NCI-H2029 (cell line): ENCODE data around the gene SGO1.
"Not testable (repeated sequence)": the region's sequence is repeated elsewhere in the genome, so short reads cannot be mapped to it uniquely, and the experiment has no call there.

Experiments
- DNase-seq: peaks from one replicate; lab custom pipeline; 2025; lab: John Stamatoyannopoulos, UW

The SGO1 gene

DNA sequence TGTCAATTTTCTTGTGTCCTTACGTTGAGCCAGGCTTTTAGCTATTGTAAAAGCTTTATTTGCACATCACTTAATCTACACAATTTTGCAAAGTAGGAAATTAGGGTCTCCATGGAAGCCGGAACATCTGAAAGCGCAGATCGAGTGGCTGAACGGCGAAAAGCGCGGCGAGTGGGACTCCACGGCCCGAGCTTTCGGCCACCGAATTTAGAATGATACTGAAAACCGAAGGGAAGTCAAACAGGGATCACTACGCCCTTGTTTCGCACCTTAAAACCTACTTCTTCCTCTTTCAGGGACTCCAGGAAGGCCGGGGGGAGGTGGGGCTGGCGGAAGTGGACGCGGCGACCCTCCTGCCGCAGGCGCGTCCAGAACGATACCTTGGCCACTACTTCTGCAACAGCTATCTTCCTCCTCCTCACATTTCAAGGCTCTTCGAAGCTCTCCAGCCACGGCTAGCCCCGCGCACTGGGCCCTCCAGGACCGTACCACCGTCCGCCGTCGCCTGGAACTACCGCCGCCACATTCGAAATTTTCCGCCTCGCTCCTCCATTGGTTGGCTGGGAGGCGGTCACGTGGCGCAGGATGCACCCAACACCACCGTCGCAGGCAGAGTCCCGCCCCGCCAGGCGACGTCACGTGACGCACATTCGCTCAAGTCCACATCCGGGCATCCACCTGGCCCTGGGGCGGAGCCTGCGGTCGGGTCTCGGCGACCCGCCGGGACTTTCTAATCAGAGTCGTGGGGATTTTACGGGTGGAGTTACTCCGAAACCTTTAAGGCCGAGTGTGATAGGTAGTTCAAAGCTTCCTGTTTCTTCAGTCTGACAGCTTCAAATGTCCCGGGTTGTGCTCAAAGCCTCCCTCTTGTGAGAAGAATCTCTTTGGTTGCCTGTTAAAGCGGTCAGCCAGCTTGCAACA is at the start of gene SGO1:
SGO1 (minus strand) TSS at position 528 of the 921 bp plus-strand sequence. CDS start 2,179 bp downstream, outside the sequence.
- peak; percentile 98 for DNase-seq

DNA sequence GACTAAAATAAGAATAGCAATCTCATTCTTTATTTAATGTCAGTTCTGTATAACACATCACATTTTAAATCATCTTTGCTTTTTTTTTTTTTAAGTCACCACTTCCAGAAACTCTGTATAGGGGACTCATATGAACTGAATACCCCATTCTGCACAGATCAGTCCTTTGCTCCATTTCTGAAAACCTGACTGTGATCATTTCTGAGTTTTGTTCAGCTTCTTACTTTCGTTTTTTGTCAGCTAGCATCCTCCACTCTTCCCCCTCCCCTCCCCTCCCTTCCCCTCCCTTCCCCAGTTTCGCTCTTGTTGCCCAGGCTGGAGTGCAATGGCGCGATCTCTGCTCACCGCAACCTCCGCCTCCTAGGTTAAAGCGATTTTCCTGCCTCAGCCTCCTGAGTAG is 49.8 kb upstream of the SGO1 start:
- DNase-seq: no peak

GRCh38 chr3:20232906-20233780 is 47.1 kb upstream of the SGO1 start:
- no peak for DNase-seq

DNA sequence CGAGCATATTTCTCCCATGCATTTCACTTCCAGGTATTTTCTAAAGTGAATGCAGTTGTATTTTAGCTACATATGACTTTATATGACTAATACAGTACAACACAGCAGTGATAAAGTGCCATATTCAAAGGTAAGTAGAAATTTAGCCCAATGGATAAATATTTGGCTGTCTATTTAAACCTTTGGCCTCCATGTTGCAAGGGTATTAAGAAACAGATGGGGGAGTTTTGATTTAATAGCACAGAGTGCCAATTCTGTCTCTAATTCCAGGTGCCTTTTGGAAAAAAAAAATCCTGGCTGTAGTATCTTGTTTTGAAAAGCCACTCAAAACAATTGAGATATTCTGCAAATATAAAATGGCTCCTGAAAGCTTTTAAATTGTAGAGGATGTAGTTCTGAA is 44.9 kb upstream of the SGO1 start:
- no peak for DNase-seq

DNA sequence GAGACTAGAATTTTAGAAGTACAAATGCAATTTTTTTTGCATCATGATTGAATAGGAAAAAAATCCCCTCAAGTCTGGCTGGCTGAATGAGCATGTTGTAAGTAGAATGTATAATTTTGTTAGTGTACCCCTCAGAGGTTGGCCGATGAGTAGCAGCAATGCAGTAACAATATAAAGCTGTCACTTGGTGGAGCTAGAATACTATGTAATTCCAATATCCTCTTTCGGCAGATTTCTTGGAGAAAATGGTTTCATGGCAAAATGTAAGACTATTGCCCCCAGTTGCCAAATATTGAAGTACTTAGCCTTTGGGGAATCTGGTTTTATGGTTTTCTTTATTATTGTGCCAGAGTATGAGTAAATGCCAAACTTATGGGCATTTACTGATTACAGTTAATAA is 39.8 kb upstream of the SGO1 start:
- no peak for DNase-seq

GRCh38 chr3:20222274-20222673 is 36.3 kb upstream of the SGO1 start:
- no peak for DNase-seq

GRCh38 chr3:20218215-20218614 is 32.2 kb upstream of the SGO1 start:
- no peak for DNase-seq

- DNase-seq: no peak
Observed at GRCh38 chr3:20215636-20216035, 29.6 kb upstream of the SGO1 start.

- not testable (repeated sequence) for DNase-seq
Observed at GRCh38 chr3:20213491-20213890, 27.5 kb upstream of the SGO1 start.

- DNase-seq: not testable (repeated sequence)
Observed at GRCh38 chr3:20207945-20208344, 21.9 kb upstream of the SGO1 start.

- not testable (repeated sequence) for DNase-seq
Observed at GRCh38 chr3:20205898-20206297, 19.9 kb upstream of the SGO1 start.

- DNase-seq: no peak
Observed at GRCh38 chr3:20201143-20201542, 15.1 kb upstream of the SGO1 start.

- no peak for DNase-seq
Observed at GRCh38 chr3:20197775-20198174, 11.8 kb upstream of the SGO1 start.

DNA sequence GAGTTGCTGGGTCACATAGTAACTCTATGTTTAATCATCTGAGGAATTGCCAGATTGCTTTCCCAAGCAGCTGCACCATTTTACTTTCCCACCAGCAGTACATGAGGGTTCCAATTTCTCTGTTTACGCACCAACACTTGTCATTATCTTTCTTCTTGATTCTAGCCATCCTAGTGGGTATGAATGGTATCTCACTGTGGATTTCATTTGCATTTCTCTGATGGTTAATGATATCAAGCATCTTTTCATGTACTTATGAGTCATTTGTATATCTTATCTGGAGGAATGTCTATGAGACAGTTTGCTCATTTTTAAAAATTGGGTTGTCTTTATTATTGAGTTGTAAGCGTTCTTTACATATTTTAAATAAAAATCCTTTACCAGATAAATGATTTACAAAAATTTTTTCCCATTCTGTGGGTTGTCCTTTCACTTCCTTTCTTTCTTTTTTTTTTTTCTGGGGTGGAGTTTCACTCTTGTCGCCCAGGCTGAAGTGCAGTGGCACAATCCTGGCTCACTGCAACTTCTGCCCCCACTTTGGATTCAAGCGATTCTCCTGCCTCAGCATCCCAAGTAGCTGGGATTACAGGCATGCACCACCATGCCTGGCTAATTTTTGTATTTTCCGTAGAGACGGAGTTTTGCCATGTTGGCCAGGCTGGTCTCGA is 8.9 kb upstream of the SGO1 start:
- DNase-seq: no peak

- DNase-seq: no peak
Observed at GRCh38 chr3:20190991-20191390, 5.0 kb upstream of the SGO1 start.

DNA sequence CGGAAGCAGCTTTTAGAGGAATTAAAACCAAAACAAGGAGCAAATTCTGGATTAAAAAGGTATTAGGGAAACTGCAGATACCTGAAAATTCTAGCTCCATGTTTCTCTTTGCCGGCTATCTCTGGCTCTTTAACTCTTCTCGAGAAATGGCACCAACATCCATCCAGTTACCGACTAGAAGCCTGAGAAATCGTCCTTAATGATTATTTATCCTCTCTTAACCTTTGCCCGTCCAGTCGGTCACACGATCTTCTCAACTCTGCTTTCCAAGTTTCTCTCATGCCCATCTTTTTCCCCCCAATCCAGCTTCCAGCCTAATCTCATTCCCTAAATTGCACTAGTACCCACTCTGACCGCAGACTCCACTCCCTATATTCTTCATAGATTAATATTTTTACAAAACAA is 596 bp upstream of the SGO1 start:
- no peak for DNase-seq

DNA sequence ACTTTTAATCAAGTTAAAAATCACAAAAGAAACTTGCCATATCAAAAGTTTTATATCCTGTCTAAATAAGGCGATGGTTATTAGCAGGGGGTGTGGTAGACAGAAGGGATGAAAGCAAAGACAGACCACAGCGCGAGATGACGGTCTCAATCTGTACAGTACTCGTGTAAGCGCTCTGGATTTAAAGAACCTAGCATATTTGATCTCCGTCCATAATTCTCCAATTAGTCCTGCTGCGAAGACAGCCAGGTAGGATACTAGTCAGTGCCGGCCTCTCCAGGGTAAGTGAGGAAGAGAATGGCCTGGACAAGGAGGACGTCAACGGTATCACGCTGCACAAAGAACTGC is 701 bp downstream of the SGO1 start:
- DNase-seq: peak; percentile 14

GRCh38 chr3:20182206-20182605 is 3.8 kb downstream of the SGO1 start:
- DNase-seq: no peak

GRCh38 chr3:20181276-20181675 is 4.7 kb downstream of the SGO1 start:
- DNase-seq: no peak

DNA sequence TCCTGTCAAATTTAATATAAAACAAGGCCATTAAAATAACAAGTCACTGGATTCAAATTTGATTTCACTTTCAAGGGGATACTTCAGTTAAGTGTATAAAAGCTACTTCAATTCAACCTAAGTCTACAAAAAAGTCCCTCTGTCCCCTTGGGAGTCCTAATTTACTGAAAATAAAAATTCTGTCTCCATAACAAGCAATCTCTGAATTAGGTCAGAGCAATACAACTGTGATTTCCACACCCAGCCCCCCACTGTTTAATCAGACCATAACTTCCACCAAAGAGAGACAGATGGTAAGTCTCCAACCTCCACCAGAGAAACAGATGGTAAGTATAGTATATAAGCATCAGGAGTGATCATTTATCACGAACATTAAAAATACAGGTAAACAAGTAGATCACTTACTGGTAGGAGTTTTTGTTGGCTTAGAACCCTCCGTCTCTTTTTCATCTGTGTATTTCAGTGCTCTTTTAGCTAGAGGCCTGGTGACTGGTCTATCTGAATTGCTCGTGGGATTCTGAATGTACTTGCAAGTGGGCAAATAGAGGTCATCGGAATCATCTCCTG is 12.1 kb downstream of the SGO1 start:
- DNase-seq: no peak

- no peak for DNase-seq
Observed at GRCh38 chr3:20161714-20162113, 24.3 kb downstream of the SGO1 start.

DNA sequence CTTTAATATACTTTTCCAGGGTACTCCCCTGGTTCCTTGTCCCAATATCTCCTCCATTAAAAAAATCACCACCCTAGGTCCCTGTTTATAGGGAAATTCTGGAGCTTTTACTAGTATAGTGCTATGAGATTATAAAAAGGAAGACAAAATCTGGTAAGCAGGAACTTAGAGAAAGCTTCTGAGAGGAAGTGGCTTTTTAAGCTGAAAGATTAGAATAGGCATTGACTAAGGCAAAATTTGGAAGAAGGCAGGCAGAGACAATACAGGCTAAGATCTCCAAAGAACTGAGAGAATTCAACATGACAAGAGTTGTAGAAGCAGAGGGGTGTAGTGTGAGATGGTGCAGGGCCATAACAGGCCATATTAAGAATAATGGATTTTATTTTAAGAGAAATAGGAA is 25.8 kb downstream of the SGO1 start:
- DNase-seq: no peak
